ENCODE measurements around the gene LRRC8D.

Gene LRRC8D

DNA sequence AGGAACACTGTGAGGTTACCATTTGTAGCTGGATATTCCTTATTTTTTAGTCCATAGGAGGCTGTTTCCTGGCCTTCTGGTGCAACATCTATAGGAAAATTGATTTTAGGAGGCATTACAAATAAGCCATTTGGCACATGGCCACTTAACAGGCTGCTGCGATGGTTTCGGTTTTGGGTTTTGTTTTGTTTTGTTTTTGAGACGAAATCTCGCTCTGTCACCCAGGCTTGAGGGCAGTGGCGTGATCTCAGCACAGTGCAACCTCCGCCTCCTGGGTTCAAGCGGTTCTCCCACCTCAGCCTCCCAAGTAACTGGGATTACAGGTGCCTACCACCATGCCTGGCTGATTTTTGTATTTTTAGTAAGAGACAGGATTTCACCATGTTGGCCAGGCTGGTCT lies 20.1 kb upstream of the LRRC8D start:
- DNase-seq (ENCODE audit: low read depth) = peak; percentile 18
- TF ChIP-seq CTCF (IDR thresholded peaks at IDR 0.05; ENCODE audit: insufficient read depth, low read depth, low read length, missing control alignments) = no peak
- no peak overlapping the region for H3K4me3 ChIP-seq (ENCODE audit: low read depth, low read length)

GRCh38 chr1:89802051-89802450 lies 18.8 kb upstream of the LRRC8D start:
- TF ChIP-seq CTCF (IDR thresholded peaks at IDR 0.05; ENCODE audit: insufficient read depth, low read depth, low read length, missing control alignments) = no peak
- no peak for DNase-seq (ENCODE audit: low read depth)

DNA sequence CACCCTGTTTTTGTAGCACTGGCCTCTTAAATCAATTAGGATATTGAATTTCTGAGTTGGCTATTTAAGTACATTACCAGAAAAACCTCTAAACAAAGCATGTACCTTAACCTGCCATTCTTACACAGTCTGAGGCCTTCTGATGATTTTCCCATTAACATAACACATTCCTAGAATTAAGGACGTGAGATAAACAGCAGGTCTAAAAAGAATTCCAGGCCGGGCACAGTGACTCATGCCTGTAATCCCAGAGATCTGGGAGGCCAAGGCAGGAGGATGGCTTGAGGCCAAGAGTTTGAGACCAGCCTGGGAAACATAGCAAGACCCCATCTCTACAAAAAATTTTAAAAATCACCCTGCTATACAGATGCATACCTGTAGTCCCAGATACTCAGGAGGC lies 18.0 kb upstream of the LRRC8D start:
- no peak for DNase-seq (ENCODE audit: low read depth)
- TF ChIP-seq CTCF (IDR thresholded peaks at IDR 0.05; ENCODE audit: insufficient read depth, low read depth, low read length, missing control alignments) = no peak
- no peak overlapping the region for H3K4me3 ChIP-seq (ENCODE audit: low read depth, low read length)

More at GRCh38 chr1:89802051-89802450, 18.8 kb upstream of the LRRC8D start:
- no peak overlapping the region for H3K4me3 ChIP-seq (ENCODE audit: low read depth, low read length)

DNA sequence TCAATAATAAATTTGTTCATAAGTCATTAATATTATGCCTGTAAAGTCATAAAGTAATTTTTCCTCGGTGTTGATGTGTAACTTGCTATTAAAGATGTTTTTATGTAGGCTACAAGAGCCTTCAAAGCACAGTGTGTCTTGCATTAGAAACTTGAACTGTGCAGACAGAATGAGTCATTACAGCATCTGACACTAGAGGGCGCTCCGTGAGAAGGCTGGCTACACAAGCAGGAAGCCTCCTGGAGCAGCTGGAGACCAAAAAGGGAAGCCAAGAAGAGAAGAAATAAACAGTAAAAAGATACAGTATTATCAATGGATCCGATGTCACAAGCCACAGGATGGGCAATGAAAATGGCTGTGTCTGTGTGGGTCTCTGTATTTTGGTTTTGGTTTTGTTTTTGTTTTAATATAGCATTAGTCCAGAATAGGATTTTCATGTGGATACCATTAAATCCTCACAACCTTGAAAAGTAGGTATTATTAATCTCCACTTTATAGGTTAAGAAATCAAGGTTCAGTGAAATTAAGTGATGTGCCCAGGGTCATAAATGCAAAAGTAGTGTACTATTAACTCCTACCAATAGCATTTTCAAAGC lies 16.1 kb upstream of the LRRC8D start:
- no peak overlapping the region for H3K4me3 ChIP-seq (ENCODE audit: low read depth, low read length)
- DNase-seq (ENCODE audit: low read depth) = peak; percentile 91
- peak; percentile 88 for TF ChIP-seq CTCF (IDR thresholded peaks at IDR 0.05; ENCODE audit: insufficient read depth, low read depth, low read length, missing control alignments)

GRCh38 chr1:89806616-89807015 lies 14.2 kb upstream of the LRRC8D start:
- no peak for DNase-seq (ENCODE audit: low read depth)
- no peak for TF ChIP-seq CTCF (IDR thresholded peaks at IDR 0.05; ENCODE audit: insufficient read depth, low read depth, low read length, missing control alignments)
- H3K4me3 ChIP-seq (ENCODE audit: low read depth, low read length) = no peak overlapping the region

DNA sequence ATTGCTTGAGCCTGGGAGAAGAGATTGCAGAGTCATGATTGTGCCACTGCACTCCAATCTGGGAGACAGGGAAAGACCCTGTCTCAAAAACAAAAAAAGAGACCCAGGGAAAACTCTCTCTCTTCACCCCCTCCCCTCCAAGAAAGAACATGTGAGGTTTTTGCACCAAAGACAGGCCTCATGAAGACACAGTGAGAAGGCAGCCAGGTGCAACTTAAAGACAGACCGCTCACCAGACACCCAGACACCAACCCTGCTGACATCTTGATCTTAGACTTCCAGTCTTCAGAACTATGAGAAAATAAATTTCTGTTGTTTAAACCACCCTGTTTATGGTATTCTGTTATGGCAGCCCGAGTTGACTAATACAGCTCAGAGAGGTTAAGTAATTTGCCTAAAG lies 13.3 kb upstream of the LRRC8D start:
- no peak for TF ChIP-seq CTCF (IDR thresholded peaks at IDR 0.05; ENCODE audit: insufficient read depth, low read depth, low read length, missing control alignments)
- DNase-seq (ENCODE audit: low read depth) = no peak
- no peak overlapping the region for H3K4me3 ChIP-seq (ENCODE audit: low read depth, low read length)

DNA sequence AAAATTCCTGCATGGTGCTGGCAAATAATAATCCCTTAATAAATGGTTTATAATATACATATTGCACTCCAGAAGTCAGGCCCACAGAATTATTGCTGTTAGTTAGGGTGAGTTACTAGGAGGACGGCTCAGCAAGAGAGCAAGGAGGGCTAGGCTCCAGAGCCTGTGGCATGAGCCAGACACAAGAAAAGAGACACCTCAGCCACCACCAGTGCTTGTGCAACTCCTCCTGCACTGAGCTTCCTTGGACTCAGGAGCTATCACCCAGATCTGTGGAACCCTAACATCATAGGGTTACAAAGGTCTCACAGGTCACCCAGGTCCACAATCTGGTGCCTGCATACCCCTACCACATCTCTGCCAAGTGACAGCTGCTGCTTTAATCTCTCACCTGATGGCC lies 12.8 kb upstream of the LRRC8D start:
- no peak for DNase-seq (ENCODE audit: low read depth)
- TF ChIP-seq CTCF (IDR thresholded peaks at IDR 0.05; ENCODE audit: insufficient read depth, low read depth, low read length, missing control alignments) = no peak
- H3K4me3 ChIP-seq (ENCODE audit: low read depth, low read length) = no peak overlapping the region
